ENCODE measurements around the gene UBE2D1. TPM values are rescaled to one million over a fixed set of nuclear protein-coding genes. Genes with fewer than 3 reads are reported as not detected.

UBE2D1 gene
- total and polyA plus RNA-seq, 2 of the 13 experiments (the other 11 are each of a cell fraction or from before 2014, with no cell fraction given) = 6.2 to 13.8 TPM

- TF ChIP-seq AFF4 (CRISPR knock-in tag; IDR thresholded peaks at IDR 0.05) (no peak), SAFB2 (CRISPR knock-in tag; IDR thresholded peaks at IDR 0.05; ENCODE audit: borderline replicate concordance, low read depth) (0 out of 2 replicates have a peak, but pooled peaks have one; percentile 18), ZNF530 (CRISPR knock-in tag; IDR thresholded peaks at IDR 0.05; ENCODE audit: low read depth) (no peak), GLI4 (CRISPR knock-in tag; IDR thresholded peaks at IDR 0.05; ENCODE audit: borderline replicate concordance) (peak; percentile 95; the same call in 1 of the 2 replicates), BCL6 (CRISPR knock-in tag; IDR thresholded peaks at IDR 0.05) (no peak), DNMT3B (CRISPR knock-in tag; conservative IDR thresholded peaks at IDR 0.05) (no peak), ZNF563 (CRISPR knock-in tag; IDR thresholded peaks at IDR 0.05) (0 out of 2 replicates have a peak, but pooled peaks have one; percentile 51), TOPORS (CRISPR knock-in tag; IDR thresholded peaks at IDR 0.05) (no peak), ZNF691 (CRISPR knock-in tag; IDR thresholded peaks at IDR 0.05; ENCODE audit: borderline replicate concordance, low read depth) (0 out of 2 replicates have a peak, but pooled peaks have one; percentile 15), ATF7-NPFF (CRISPR knock-in tag; IDR thresholded peaks at IDR 0.05; ENCODE audit: low read depth) (0 out of 2 replicates have a peak, but pooled peaks have one; percentile 15), FOSL2 (CRISPR knock-in tag; IDR thresholded peaks at IDR 0.05) (peak; percentile 43; the same call in 1 of the 2 replicates), ZNF607 (CRISPR knock-in tag; IDR thresholded peaks at IDR 0.05; ENCODE audit: borderline replicate concordance) (peak; percentile 26; the same call in 1 of the 2 replicates), DNMT1 (CRISPR knock-in tag; IDR thresholded peaks at IDR 0.05) (0 out of 2 replicates have a peak, but pooled peaks have one; percentile 2), PBX3 (CRISPR knock-in tag; IDR thresholded peaks at IDR 0.05; ENCODE audit: borderline replicate concordance) (no peak), FOXO4 (CRISPR knock-in tag; conservative IDR thresholded peaks at IDR 0.05) (0 out of 2 replicates have a peak, but pooled peaks have one; percentile 70), HNF1B (CRISPR knock-in tag; IDR thresholded peaks at IDR 0.05) (0 out of 2 replicates have a peak, but pooled peaks have one; percentile 21), NFYC (CRISPR knock-in tag; IDR thresholded peaks at IDR 0.05) (no peak), GATAD1 (CRISPR knock-in tag; IDR thresholded peaks at IDR 0.05) (no peak), KDM5B (CRISPR knock-in tag; IDR thresholded peaks at IDR 0.05; ENCODE audit: borderline replicate concordance) (0 out of 2 replicates have a peak, but pooled peaks have one; percentile 35)
Measured at GRCh38 chr10:58335306-58336005, 650 bp downstream of the UBE2D1 start (continued).

Measured in HepG2 (cell line).